HAP-1 (cell line): ENCODE results near the gene PDC.
"Not testable (repeated sequence)": the region's sequence is repeated elsewhere in the genome, so short reads cannot be mapped to it uniquely, and the experiment has no call there.

Experiments used
- DNase-seq, 2 experiments: peaks; one replicate each; pipeline ENCODE4 v3.0.0-alpha.2; 2016 to 2020; ENCODE audit warnings: low spot score in 2 of 2
- H3K27me3 ChIP-seq: fragments of 250-450 bp; sonication (Bioruptor Pico); 2 replicates; pipeline ENCODE4 v1.5.1; 2020; ENCODE audit warnings: low read depth, mild to moderate bottlenecking, moderate library complexity
- H3K36me3 ChIP-seq: fragments of 250-450 bp; sonication (Bioruptor Pico); replicated peaks from 2 replicates; pipeline ENCODE4 v1.5.1; 2020; ENCODE audit warnings: mild to moderate bottlenecking
- H3K4me1 ChIP-seq: fragments of 250-450 bp; sonication (Bioruptor Pico); 2 replicates; pipeline ENCODE4 v1.5.1; 2020; ENCODE audit warnings: mild to moderate bottlenecking
- H3K4me3 ChIP-seq: fragments of 250-450 bp; sonication (Bioruptor Pico); 2 replicates; pipeline ENCODE4 v1.5.1; 2020; ENCODE audit warnings: mild to moderate bottlenecking, moderate library complexity
- H3K9me3 ChIP-seq: fragments of 250-450 bp; sonication (Bioruptor Pico); 2 replicates; pipeline ENCODE4 v1.5.1; 2020; ENCODE audit warnings: mild to moderate bottlenecking, moderate library complexity
- in situ Hi-C: fragments of 300-500 bp; cut with MboI; formaldehyde crosslinking; loops from 3 replicates; pipeline ENCODE4 v1.14.3; 2020; ENCODE audit warnings: low sequenced_read_pairs, inconsistent platforms, mixed read lengths

The PDC gene

GRCh38 chr1:186404454-186405051 lies 56.4 kb downstream of the PDC start:
- no peak overlapping the region for H3K4me3 ChIP-seq
- in situ Hi-C loops = no loop called here
- H3K36me3 ChIP-seq = peaks cover 12% of the 10 kb centered on the region
- peak in 1 of 2 experiments; percentile 59 for DNase-seq
- no peaks in the 10 kb centered on the region for H3K9me3 ChIP-seq
- H3K4me1 ChIP-seq = no peaks in the 10 kb centered on the region
- H3K27me3 ChIP-seq = no peaks in the 10 kb centered on the region

- no peaks in the 10 kb centered on the region for H3K4me1 ChIP-seq
- H3K36me3 ChIP-seq = peaks cover 20% of the 10 kb centered on the region
- no peaks in the 10 kb centered on the region for H3K9me3 ChIP-seq
- H3K4me3 ChIP-seq = no peak overlapping the region
- in situ Hi-C loops = no loop called here
- no peak for DNase-seq
- no peaks in the 10 kb centered on the region for H3K27me3 ChIP-seq
These were observed 57.3 kb downstream of the PDC start for GRCh38 chr1:186403632-186404031.

GRCh38 chr1:186401446-186401845 lies 59.5 kb downstream of the PDC start:
- H3K4me1 ChIP-seq, in situ Hi-C loops, H3K27me3 ChIP-seq, H3K9me3 ChIP-seq, H3K4me3 ChIP-seq, DNase-seq: not testable (repeated sequence)
- H3K36me3 ChIP-seq = peaks cover 27% of the 10 kb centered on the region
